Stimulated activated CD4-positive, alpha-beta T cell treated with anti-CD3 and anti-CD28 coated beads, Interleukin-4, amount 100 ng/mL, for 4 hours (primary cell): ENCODE results near the gene MORN3.
"Not testable (repeated sequence)": the region's sequence is repeated elsewhere in the genome, so short reads cannot be mapped to it uniquely, and the experiment has no call there.

Source experiments
- DNase-seq, 2 experiments: peaks; one replicate each; pipeline ENCODE4 v3.0.0-alpha.2; 2020

MORN3 gene

GRCh38 chr12:121637231-121637914, 32.1 kb downstream of the MORN3 start:
- DNase-seq, result peak; percentile 41 to 49

GRCh38 chr12:121634836-121635235, 34.6 kb downstream of the MORN3 start:
- no peak for DNase-seq

GRCh38 chr12:121633833-121634196, 35.6 kb downstream of the MORN3 start:
- DNase-seq, result not testable (repeated sequence)

- DNase-seq, result no peak
Observed at GRCh38 chr12:121632069-121632970, 37.1 kb downstream of the MORN3 start.

- DNase-seq, result no peak
Observed at GRCh38 chr12:121630791-121631355, 38.6 kb downstream of the MORN3 start.

GRCh38 chr12:121628536-121628935, 40.9 kb downstream of the MORN3 start:
- DNase-seq, result peak in 1 of 2 experiments; percentile 19

GRCh38 chr12:121628037-121628436, 41.4 kb downstream of the MORN3 start:
- peak in 1 of 2 experiments; percentile 14 for DNase-seq

- peak; percentile 82 to 97 for DNase-seq
Observed at GRCh38 chr12:121626853-121627640, 42.4 kb downstream of the MORN3 start.

- peak; percentile 96 to 99 for DNase-seq
Observed at GRCh38 chr12:121626087-121626852, 43.2 kb downstream of the MORN3 start, which contains the start of gene ORAI1. ORAI1 (plus strand) TSS chr12:121626530.

GRCh38 chr12:121620333-121620891, 49.0 kb downstream of the MORN3 start:
- no peak for DNase-seq

GRCh38 chr12:121618659-121619233, 50.7 kb downstream of the MORN3 start:
- no peak for DNase-seq

GRCh38 chr12:121614872-121615467, 54.5 kb downstream of the MORN3 start:
- no peak for DNase-seq

- DNase-seq, result no peak
Observed at GRCh38 chr12:121613462-121613861, 56.0 kb downstream of the MORN3 start.

GRCh38 chr12:121611306-121611705, 58.1 kb downstream of the MORN3 start:
- peak in 1 of 2 experiments; percentile 12 for DNase-seq

GRCh38 chr12:121610239-121611149, 59.0 kb downstream of the MORN3 start:
- DNase-seq, result no peak

- DNase-seq, result no peak
Observed at GRCh38 chr12:121608301-121608700, 61.2 kb downstream of the MORN3 start.

GRCh38 chr12:121603581-121603980, 65.9 kb downstream of the MORN3 start:
- no peak for DNase-seq

GRCh38 chr12:121602766-121603165, 66.7 kb downstream of the MORN3 start:
- no peak for DNase-seq

- no peak for DNase-seq
Observed at GRCh38 chr12:121600702-121601336, 68.6 kb downstream of the MORN3 start.
